ENCODE data around the gene GCFC2. TPM values are rescaled to one million over a fixed set of nuclear protein-coding genes. Genes with fewer than 3 reads are reported as not detected.

Gene GCFC2
- 13.7 and 15.2 TPM in 2 replicates for total RNA-seq

GRCh38 chr2:75710577-75711253 lies at the start of gene GCFC2:
TSS of gene GCFC2 (minus strand) at chr2:75710915. CDS start at chr2:75710855, 60 bp downstream.

GRCh38 chr2:75646583-75647425 lies 63.9 kb downstream of the GCFC2 start, which contains the start of gene MRPL19:
TSS of gene MRPL19 (plus strand) at chr2:75646783. CDS start at chr2:75646808, 25 bp downstream.

Other genes with a start within 250 kb of the GCFC2 start
- 5.1 and 8.7 TPM in 2 replicates for gene EVA1A, start 150.0 kb downstream of the GCFC2 start, total RNA-seq
- gene MRPL19, start 64.1 kb downstream of the GCFC2 start, total RNA-seq = 37.9 and 66.6 TPM in 2 replicates

All from nasal cavity respiratory epithelium epithelial cell of viscerocranial mucosa (primary cell).